ENCODE data around the gene PDIK1L.

PDIK1L gene

GRCh38 chr1:26169198-26169554, 57.6 kb downstream of the PDIK1L start:
- Histone ChIP-seq H3K4me3 (ENCODE audit: low read length in 2 of 2) (peak overlapping the region in 1 of 2 donors; percentile 70), H3K9me3 (replicated peaks in 1 of 2; ENCODE audit: control insufficient read depth in 2 of 2, insufficient read depth in 1 of 2, low read depth in 1 of 2, low read length in 2 of 2) (no peaks in the 10 kb centered on the region), H4K91ac (ENCODE audit: low read depth, low read length, poor library complexity) (no peak overlapping the region), H2BK120ac (ENCODE audit: low read depth, low read length) (no peak overlapping the region), H3K27me3 (ENCODE audit: control insufficient read depth in 3 of 3, insufficient read depth in 3 of 3, low read depth in 1 of 3, low read length in 3 of 3) (peaks cover 0 to 3% (median 0%) of the 10 kb centered on the region in 3 experiments), H3K14ac (ENCODE audit: low read length) (no peak overlapping the region), H3K36me3 (replicated peaks in 1 of 2; ENCODE audit: control insufficient read depth in 2 of 2, insufficient read depth in 2 of 2, low read length in 2 of 2) (peaks cover 7 to 11% of the 10 kb centered on the region in 2 donors), H3K79me1 (ENCODE audit: low read depth, low read length) (peaks cover 8% of the 10 kb centered on the region), H2AK5ac (ENCODE audit: low read depth, low read length) (peak overlapping the region; percentile 0), H3K4me2 (ENCODE audit: insufficient read depth, low read length, poor library complexity, severe bottlenecking) (peak overlapping the region; percentile 98), H3K18ac (ENCODE audit: low read length) (no peak overlapping the region), H2BK5ac (ENCODE audit: low read length) (peak overlapping the region; percentile 99), H2BK12ac (ENCODE audit: low read length) (no peak overlapping the region), H3K9ac (ENCODE audit: low read depth, low read length, poor library complexity) (no peak overlapping the region), H3K4ac (ENCODE audit: low read length) (no peak overlapping the region), H3K4me1 (ENCODE audit: control insufficient read depth in 2 of 2, insufficient read depth in 1 of 2, low read depth in 1 of 2, low read length in 2 of 2) (peaks cover 28 to 46% of the 10 kb centered on the region in 2 donors), H4K8ac (ENCODE audit: low read depth, low read length) (no peak overlapping the region), H3K27ac (replicated peaks; ENCODE audit: low read length) (peak overlapping the region; percentile 53), H2BK15ac (ENCODE audit: low read length) (no peak overlapping the region), H2AFZ (ENCODE audit: low read length) (peak overlapping the region; percentile 97), H3K23ac (ENCODE audit: low read depth, low read length, poor library complexity) (no peak overlapping the region)
- no CpG with 5 or more reads among the region's 4 CpGs for WGBS, 2 donors (ENCODE audit: extremely low coverage in 2 of 2, insufficient read length in 2 of 2, insufficient replicate concordance in 1 of 2)
- no peak for DNase-seq (ENCODE audit: low spot score)

- Histone ChIP-seq H3K14ac (ENCODE audit: low read length) (peak within 1 kb of the TSS; percentile 98), H3K27me3 (ENCODE audit: control insufficient read depth in 3 of 3, insufficient read depth in 3 of 3, low read depth in 1 of 3, low read length in 3 of 3) (peaks cover 0 to 3% (median 0%) of the 10 kb centered on the region in 3 experiments), H2BK12ac (ENCODE audit: low read length) (peak within 1 kb of the TSS; percentile 59), H3K9me3 (replicated peaks in 1 of 2; ENCODE audit: control insufficient read depth in 2 of 2, insufficient read depth in 1 of 2, low read depth in 1 of 2, low read length in 2 of 2) (no peaks in the 10 kb centered on the region), H3K18ac (ENCODE audit: low read length) (peak within 1 kb of the TSS; percentile 95), H4K8ac (ENCODE audit: low read depth, low read length) (no peak within 1 kb of the TSS), H2BK120ac (ENCODE audit: low read depth, low read length) (no peak within 1 kb of the TSS), H3K4me1 (ENCODE audit: control insufficient read depth in 2 of 2, insufficient read depth in 1 of 2, low read depth in 1 of 2, low read length in 2 of 2) (peaks cover 24 to 42% of the 10 kb centered on the region in 2 donors), H3K9ac (ENCODE audit: low read depth, low read length, poor library complexity) (peak within 1 kb of the TSS; percentile 82), H3K36me3 (replicated peaks in 1 of 2; ENCODE audit: control insufficient read depth in 2 of 2, insufficient read depth in 2 of 2, low read length in 2 of 2) (peaks cover 7 to 11% of the 10 kb centered on the region in 2 donors), H3K27ac (replicated peaks; ENCODE audit: low read length) (peak within 1 kb of the TSS; percentile 53), H3K79me1 (ENCODE audit: low read depth, low read length) (peaks cover 8% of the 10 kb centered on the region), H2AK5ac (ENCODE audit: low read depth, low read length) (peak within 1 kb of the TSS; percentile 86), H3K23ac (ENCODE audit: low read depth, low read length, poor library complexity) (peak within 1 kb of the TSS; percentile 98), H3K4me2 (ENCODE audit: insufficient read depth, low read length, poor library complexity, severe bottlenecking) (peak within 1 kb of the TSS; percentile 98), H2BK5ac (ENCODE audit: low read length) (peak within 1 kb of the TSS; percentile 99), H3K4ac (ENCODE audit: low read length) (no peak within 1 kb of the TSS), H2AFZ (ENCODE audit: low read length) (peak within 1 kb of the TSS; percentile 97), H4K91ac (ENCODE audit: low read depth, low read length, poor library complexity) (no peak within 1 kb of the TSS), H3K4me3 (ENCODE audit: low read length in 2 of 2) (peak within 1 kb of the TSS; percentile 70 to 87), H2BK15ac (ENCODE audit: low read length) (peak within 1 kb of the TSS; percentile 38)
- DNase-seq (ENCODE audit: low spot score), result peak; percentile 82
- WGBS, 2 donors (ENCODE audit: extremely low coverage in 2 of 2, insufficient read length in 2 of 2, insufficient replicate concordance in 1 of 2), result no CpG with 5 or more reads among the region's 76 CpGs
Measured at GRCh38 chr1:26169669-26170471, 58.2 kb downstream of the PDIK1L start, which contains the start of gene ZNF593. TSS of gene ZNF593 (plus strand) at chr1:26169908. CDS start at chr1:26169984, 76 bp downstream.

- Histone ChIP-seq H3K4ac (ENCODE audit: low read length) (no peak overlapping the region), H3K27ac (replicated peaks; ENCODE audit: low read length) (no peak overlapping the region), H3K4me3 (ENCODE audit: low read length in 2 of 2) (peak overlapping the region; percentile 70 to 87), H2BK15ac (ENCODE audit: low read length) (no peak overlapping the region), H3K9ac (ENCODE audit: low read depth, low read length, poor library complexity) (no peak overlapping the region), H3K14ac (ENCODE audit: low read length) (no peak overlapping the region), H4K8ac (ENCODE audit: low read depth, low read length) (no peak overlapping the region), H2AK5ac (ENCODE audit: low read depth, low read length) (peak overlapping the region; percentile 86), H3K36me3 (replicated peaks in 1 of 2; ENCODE audit: control insufficient read depth in 2 of 2, insufficient read depth in 2 of 2, low read length in 2 of 2) (peaks cover 7 to 11% of the 10 kb centered on the region in 2 donors), H3K18ac (ENCODE audit: low read length) (no peak overlapping the region), H3K27me3 (ENCODE audit: control insufficient read depth in 3 of 3, insufficient read depth in 3 of 3, low read depth in 1 of 3, low read length in 3 of 3) (peaks cover 0 to 3% (median 0%) of the 10 kb centered on the region in 3 experiments), H3K9me3 (replicated peaks in 1 of 2; ENCODE audit: control insufficient read depth in 2 of 2, insufficient read depth in 1 of 2, low read depth in 1 of 2, low read length in 2 of 2) (no peaks in the 10 kb centered on the region), H3K4me2 (ENCODE audit: insufficient read depth, low read length, poor library complexity, severe bottlenecking) (peak overlapping the region; percentile 98), H2BK120ac (ENCODE audit: low read depth, low read length) (no peak overlapping the region), H2AFZ (ENCODE audit: low read length) (peak overlapping the region; percentile 97), H2BK12ac (ENCODE audit: low read length) (no peak overlapping the region), H3K79me1 (ENCODE audit: low read depth, low read length) (peaks cover 8% of the 10 kb centered on the region), H2BK5ac (ENCODE audit: low read length) (no peak overlapping the region), H4K91ac (ENCODE audit: low read depth, low read length, poor library complexity) (no peak overlapping the region), H3K23ac (ENCODE audit: low read depth, low read length, poor library complexity) (no peak overlapping the region), H3K4me1 (ENCODE audit: control insufficient read depth in 2 of 2, insufficient read depth in 1 of 2, low read depth in 1 of 2, low read length in 2 of 2) (peaks cover 23 to 36% of the 10 kb centered on the region in 2 donors)
- no CpG with 5 or more reads among the region's 9 CpGs for WGBS, 2 donors (ENCODE audit: extremely low coverage in 2 of 2, insufficient read length in 2 of 2, insufficient replicate concordance in 1 of 2)
- DNase-seq (ENCODE audit: low spot score), result no peak
Measured at GRCh38 chr1:26170472-26170821, 58.8 kb downstream of the PDIK1L start.

Data from neuronal stem cell (in vitro differentiated cells).